Stimulated activated CD4-positive, alpha-beta T cell treated with anti-CD3 and anti-CD28 coated beads, Interleukin-12 subunit alpha, Interleukin-12 subunit beta, amount 100 ng/mL, for 48 hours (primary cell): ENCODE results near the gene ANKMY1.

Experiments
- DNase-seq, 3 donors: peaks; one replicate each; pipeline ENCODE4 v3.0.0-alpha.2; 2020; ENCODE audit warnings: low read depth in 2 of 3, low spot score in 1 of 3

The ANKMY1 gene

GRCh38 chr2:240594511-240595380 is 37.0 kb upstream of the ANKMY1 start:
- DNase-seq = no peak

- no peak for DNase-seq
Measured at GRCh38 chr2:240593703-240594451, 36.1 kb upstream of the ANKMY1 start.

- DNase-seq = no peak
Measured at GRCh38 chr2:240593026-240593702, 35.4 kb upstream of the ANKMY1 start.

- DNase-seq = no peak
Measured at GRCh38 chr2:240591784-240592183, 34.0 kb upstream of the ANKMY1 start.

GRCh38 chr2:240591226-240591625 is 33.4 kb upstream of the ANKMY1 start:
- no peak for DNase-seq

- DNase-seq = no peak
Measured at GRCh38 chr2:240590681-240591111, 32.9 kb upstream of the ANKMY1 start.

GRCh38 chr2:240589850-240590525 is 32.2 kb upstream of the ANKMY1 start:
- DNase-seq = no peak

- no peak for DNase-seq
Measured at GRCh38 chr2:240589375-240589774, 31.6 kb upstream of the ANKMY1 start.

- no peak for DNase-seq
Measured at GRCh38 chr2:240588669-240589068, 30.9 kb upstream of the ANKMY1 start.

GRCh38 chr2:240588006-240588655 is 30.3 kb upstream of the ANKMY1 start:
- DNase-seq = no peak

GRCh38 chr2:240586919-240587800 is 29.4 kb upstream of the ANKMY1 start:
- no peak for DNase-seq

GRCh38 chr2:240586198-240586918 is 28.6 kb upstream of the ANKMY1 start, which contains the start of gene CAPN10:
CAPN10 (plus strand) TSS chr2:240586734; CDS start chr2:240586912, 178 bp downstream.
- peak; percentile 94 to 98 (median 94) for DNase-seq

- DNase-seq = no peak
Measured at GRCh38 chr2:240585681-240586197, 28.0 kb upstream of the ANKMY1 start.

GRCh38 chr2:240585101-240585500 is 27.3 kb upstream of the ANKMY1 start:
- no peak for DNase-seq

- DNase-seq = no peak
Measured at GRCh38 chr2:240584486-240585031, 26.8 kb upstream of the ANKMY1 start.

- no peak for DNase-seq
Measured at GRCh38 chr2:240583774-240584173, 26.0 kb upstream of the ANKMY1 start.

GRCh38 chr2:240582781-240583180 is 25.0 kb upstream of the ANKMY1 start:
- no peak for DNase-seq

GRCh38 chr2:240581811-240582210 is 24.0 kb upstream of the ANKMY1 start:
- no peak for DNase-seq
